Retinal pigment epithelial cell (primary cell): Measurements from ENCODE around the gene CALML5.

ENCODE experiments used
- DNase-seq: peaks from one replicate; pipeline ENCODE4 v3.0.0-alpha.2; 2010; ENCODE audit warnings: low read depth
- H3K4me3 ChIP-seq: 2 replicates; pipeline ENCODE4 v1.5.1; 2011; ENCODE audit warnings: mild to moderate bottlenecking, low read length, control low read depth, moderate library complexity
- TF ChIP-seq, protein P1 (sequence below): conservative IDR thresholded peaks from 2 replicates; pipeline ENCODE4 v1.5.1; 2011; ENCODE audit warnings: low read depth, low read length, control low read depth, inconsistent platforms

CALML5 gene

DNA sequence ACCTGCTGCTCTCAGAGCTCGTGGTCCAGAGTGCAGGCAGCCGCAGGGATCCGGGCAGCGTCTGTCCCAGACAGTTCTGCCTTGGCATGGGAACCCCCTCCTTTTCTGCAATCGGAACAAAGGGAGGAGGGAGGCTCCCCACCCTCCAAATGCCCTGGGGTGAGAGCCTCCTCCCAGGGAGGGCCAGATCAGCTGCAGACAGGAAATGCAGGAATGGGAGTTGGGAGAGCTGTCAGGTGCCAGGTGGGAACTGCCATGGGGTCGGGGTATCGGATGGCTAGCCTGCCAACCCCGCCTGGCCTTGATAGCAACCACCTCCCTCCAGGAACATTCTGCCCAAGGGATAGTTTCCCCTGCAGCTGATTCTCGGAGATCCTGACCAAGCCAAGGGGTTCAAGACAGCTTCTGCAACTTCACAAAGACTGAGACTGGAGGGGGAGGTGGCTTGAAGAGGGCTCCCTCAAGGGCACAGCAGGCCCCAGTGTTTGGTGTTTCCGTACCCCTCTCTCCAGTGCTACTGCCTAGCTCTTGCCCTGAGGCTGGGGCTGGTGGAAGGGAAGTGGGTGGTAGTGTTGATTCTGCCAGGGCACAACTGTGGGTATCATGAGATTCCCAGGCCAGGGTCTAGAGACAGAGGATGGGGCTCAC, at the start of gene CALML5:
TSS of gene CALML5 (minus strand) at position 78 of the 648 bp plus-strand sequence. CDS start 132 bp downstream, outside the sequence.
- TF ChIP-seq, protein P1, sequence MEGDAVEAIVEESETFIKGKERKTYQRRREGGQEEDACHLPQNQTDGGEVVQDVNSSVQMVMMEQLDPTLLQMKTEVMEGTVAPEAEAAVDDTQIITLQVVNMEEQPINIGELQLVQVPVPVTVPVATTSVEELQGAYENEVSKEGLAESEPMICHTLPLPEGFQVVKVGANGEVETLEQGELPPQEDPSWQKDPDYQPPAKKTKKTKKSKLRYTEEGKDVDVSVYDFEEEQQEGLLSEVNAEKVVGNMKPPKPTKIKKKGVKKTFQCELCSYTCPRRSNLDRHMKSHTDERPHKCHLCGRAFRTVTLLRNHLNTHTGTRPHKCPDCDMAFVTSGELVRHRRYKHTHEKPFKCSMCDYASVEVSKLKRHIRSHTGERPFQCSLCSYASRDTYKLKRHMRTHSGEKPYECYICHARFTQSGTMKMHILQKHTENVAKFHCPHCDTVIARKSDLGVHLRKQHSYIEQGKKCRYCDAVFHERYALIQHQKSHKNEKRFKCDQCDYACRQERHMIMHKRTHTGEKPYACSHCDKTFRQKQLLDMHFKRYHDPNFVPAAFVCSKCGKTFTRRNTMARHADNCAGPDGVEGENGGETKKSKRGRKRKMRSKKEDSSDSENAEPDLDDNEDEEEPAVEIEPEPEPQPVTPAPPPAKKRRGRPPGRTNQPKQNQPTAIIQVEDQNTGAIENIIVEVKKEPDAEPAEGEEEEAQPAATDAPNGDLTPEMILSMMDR, result no peak
- no peak within 1 kb of the TSS for H3K4me3 ChIP-seq
- no peak for DNase-seq

GRCh38 chr10:5547931-5548660, 48.7 kb upstream of the CALML5 start:
- DNase-seq, result no peak
- H3K4me3 ChIP-seq, result no peak overlapping the region
- TF ChIP-seq, protein P1, result no peak

- TF ChIP-seq, protein P1, result no peak
- no peak overlapping the region for H3K4me3 ChIP-seq
- no peak for DNase-seq
These were observed 48.2 kb upstream of the CALML5 start for GRCh38 chr10:5547681-5547930.

DNA sequence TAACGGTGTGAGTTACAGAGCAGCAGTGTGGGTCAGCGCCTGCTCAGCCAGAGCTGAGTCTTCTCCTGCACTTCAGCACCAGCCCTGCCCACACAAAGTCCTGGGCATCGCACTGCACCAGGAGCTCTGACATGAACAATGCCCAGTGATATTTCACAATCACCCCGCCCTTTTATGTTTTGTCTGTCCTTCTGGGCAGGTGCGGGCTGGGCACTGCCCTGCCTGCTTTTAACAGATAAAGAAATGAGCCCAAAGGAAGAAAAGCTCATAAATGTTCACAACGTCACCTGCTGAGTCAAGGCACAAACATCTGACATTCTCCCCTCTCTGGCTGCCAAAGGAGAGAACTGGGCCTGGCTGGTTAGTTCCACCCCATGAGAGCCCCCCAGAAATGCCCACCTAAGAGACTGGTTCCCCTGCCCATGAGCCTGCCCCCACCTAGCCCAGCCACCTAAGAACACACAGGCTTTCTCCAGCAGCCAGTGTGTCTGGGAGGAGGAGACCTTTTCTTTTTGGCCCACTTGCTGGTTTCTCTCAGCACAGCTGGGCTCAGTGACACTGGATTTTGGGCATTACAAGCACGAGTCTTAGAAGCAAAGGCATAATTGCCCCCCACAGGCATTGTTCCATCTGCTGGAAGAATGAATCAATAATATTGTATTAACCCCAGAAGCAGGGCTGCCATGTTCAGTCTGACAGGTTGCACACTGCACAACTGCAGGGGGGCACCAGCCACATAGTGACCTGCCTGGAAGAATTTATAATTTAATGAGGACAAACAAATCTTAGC, 47.7 kb upstream of the CALML5 start:
- TF ChIP-seq, protein P1, result no peak
- no peak overlapping the region for H3K4me3 ChIP-seq
- no peak for DNase-seq

GRCh38 chr10:5545778-5546710, 46.7 kb upstream of the CALML5 start:
- no peak overlapping the region for H3K4me3 ChIP-seq
- TF ChIP-seq, protein P1, result no peak
- no peak for DNase-seq

DNA sequence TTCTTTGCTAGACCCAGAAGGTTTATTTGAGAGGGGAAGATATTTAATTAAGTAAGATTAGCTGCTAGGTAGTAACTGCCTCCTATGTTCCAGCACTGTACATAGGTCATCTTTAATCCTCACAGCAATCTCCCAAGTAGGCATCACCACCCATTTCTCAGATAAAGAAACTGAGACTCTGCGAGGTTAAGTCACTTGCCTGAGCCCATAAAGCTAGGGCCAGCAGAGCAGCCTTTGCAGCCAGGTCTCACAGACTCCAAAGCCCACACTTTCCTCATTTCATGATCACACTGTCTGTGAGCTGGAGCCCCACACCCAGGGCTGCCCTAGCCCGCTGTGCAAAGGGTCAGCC, 46.0 kb upstream of the CALML5 start:
- no peak for DNase-seq
- TF ChIP-seq, protein P1, result no peak
- no peak overlapping the region for H3K4me3 ChIP-seq
